Prostate gland (tissue), 2 donors: ENCODE data around the gene FRYL.

ENCODE experiments used
- CTCF ChIP-seq, 4 experiments: fragments of 200-600 bp in 2 of 4; fragments of 450-650 bp in 2 of 4; sonication (generic) in 2 of 4; IDR thresholded peaks; 1 replicate in 3 of 4; 2 replicates in 1 of 4; pipeline ENCODE4 v1.5.1; 2016 to 2019; ENCODE audit warnings: antibody characterized with exemption in 4 of 4, mild to moderate bottlenecking in 2 of 4, moderate library complexity in 2 of 4
- POLR2AphosphoS5 ChIP-seq: sonication (generic); formaldehyde crosslinking; IDR thresholded peaks from one replicate; pipeline ENCODE4 v1.6.1; 2017; ENCODE audit warnings: antibody characterized with exemption

GRCh38 chr4:48640699-48641098 lies 139.4 kb downstream of the FRYL start:
- no peak for TF ChIP-seq CTCF (IDR thresholded peaks at IDR 0.05)
- no peak for TF ChIP-seq POLR2AphosphoS5
